ENCODE measurements around the gene SLC13A3.

SLC13A3 gene

DNA sequence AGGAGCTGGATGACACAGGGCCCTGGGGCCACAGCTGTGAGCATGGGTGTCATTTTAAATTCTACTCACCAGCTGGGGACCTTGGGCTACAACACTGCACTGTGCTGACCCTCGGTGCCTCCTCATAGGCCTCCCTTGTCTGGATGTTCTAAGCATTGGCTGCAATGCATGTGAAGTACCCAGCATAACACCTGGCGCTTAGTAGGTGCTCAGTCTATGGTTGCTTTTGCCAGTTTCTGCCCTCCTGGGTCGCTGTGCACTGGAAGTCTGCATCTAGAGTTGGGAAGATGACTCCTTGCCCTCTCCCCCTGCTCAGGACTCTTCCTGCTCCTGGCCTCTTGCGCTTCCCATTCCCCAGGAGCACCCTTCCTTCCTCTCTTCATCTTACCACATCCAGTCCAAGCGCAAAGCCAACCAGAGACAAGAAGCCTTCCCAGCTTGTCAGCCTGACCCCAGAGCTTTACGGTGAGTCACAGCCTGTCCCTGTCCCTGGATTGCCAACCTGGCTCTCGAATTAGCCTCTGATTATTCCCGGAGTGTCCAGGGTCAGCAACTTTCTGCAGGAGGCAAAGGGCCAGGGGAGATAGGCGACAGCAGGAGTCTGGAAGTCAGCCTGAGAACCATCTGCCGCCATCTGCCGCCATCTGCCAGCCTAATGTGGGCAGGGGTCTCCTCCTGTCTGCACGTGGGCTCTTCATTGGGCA lies 8.8 kb downstream of the SLC13A3 start:
- Mint-ChIP-seq H3K27me3 (peaks cover 18 to 61% of the 10 kb centered on the region in 2 donors), H3K27ac (no peak overlapping the region), H3K4me1 (ENCODE audit: low read depth in 2 of 2) (no peaks in the 10 kb centered on the region), H3K36me3 (ENCODE audit: insufficient read depth) (no peaks in the 10 kb centered on the region), H3K9me3 (no peaks in the 10 kb centered on the region), H3K4me3 (no peak overlapping the region)
- DNase-seq: no peak
- no peak for ATAC-seq (replicated peaks)

DNA sequence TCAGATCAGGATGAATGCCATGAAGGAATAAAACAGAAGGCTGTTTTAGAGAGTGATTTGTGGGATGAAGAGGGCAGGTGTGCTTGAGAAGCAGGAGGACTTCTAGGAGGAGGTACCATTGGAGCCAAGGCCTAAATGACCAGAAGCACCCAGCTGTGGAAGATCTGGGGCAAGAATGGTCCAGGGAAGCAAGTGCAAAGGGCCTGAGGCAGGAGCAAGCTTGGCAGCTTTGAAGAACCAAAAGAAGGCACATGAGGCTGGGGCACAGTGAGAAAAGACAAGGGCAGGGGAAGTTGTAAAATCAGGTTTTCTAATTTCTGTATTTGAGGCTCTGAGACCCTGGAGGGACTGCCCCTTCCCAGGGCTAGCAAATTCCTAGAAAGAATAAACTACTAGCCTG lies 9.8 kb downstream of the SLC13A3 start:
- H3K27ac Mint-ChIP-seq: no peak overlapping the region
- ATAC-seq (replicated peaks): no peak
- no peaks in the 10 kb centered on the region for H3K9me3 Mint-ChIP-seq

DNA sequence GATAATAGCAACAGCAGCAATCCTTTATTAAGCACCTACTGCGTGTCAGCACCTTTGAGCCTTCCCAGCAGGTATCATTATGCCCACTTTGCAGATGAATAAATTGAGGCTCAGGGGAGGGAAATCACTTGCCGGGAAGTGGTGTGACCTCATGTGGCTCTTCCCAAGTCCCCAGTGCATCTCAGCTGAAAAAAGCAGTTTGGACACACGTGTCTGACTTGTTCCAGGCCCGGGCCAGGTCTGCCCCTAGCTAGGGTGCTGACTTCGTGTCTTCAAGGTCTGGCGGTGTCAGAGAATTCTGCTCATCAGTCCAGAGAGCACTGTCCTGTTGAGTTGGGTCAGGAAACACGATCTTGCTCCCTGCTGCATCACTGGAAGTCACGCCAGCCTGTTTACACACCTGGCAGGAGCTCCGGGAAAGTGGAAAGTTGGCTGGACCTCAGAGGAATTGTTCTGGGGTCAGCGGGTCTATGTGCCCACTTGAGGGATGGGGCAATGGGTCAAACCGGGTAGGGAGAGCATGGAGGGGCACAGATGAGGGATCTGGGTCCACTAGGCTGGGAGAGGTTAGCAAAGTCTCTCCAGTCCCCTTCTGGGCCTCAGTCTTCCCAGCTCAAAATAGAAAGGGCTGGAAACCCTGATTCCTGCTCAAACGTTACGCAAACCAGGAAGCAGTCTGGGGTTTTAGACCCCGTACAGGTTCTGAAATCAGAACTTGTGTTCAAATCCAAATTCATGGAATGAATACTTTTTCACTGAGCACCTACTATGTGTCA lies 10.5 kb downstream of the SLC13A3 start:
- no peak for ATAC-seq (replicated peaks)
- Mint-ChIP-seq H3K27ac (no peak overlapping the region), H3K27me3 (peaks cover 18 to 69% of the 10 kb centered on the region in 2 donors), H3K4me3 (no peak overlapping the region), H3K36me3 (ENCODE audit: insufficient read depth) (no peaks in the 10 kb centered on the region), H3K4me1 (ENCODE audit: low read depth in 2 of 2) (no peaks in the 10 kb centered on the region), H3K9me3 (no peaks in the 10 kb centered on the region)
- no peak for DNase-seq

More for the DNA sequence above, 9.8 kb downstream of the SLC13A3 start:
- Mint-ChIP-seq H3K4me3 (no peak overlapping the region), H3K4me1 (ENCODE audit: low read depth in 2 of 2) (no peaks in the 10 kb centered on the region), H3K27me3 (peaks cover 18 to 62% of the 10 kb centered on the region in 2 donors), H3K36me3 (ENCODE audit: insufficient read depth) (no peaks in the 10 kb centered on the region)
- DNase-seq: no peak

DNA sequence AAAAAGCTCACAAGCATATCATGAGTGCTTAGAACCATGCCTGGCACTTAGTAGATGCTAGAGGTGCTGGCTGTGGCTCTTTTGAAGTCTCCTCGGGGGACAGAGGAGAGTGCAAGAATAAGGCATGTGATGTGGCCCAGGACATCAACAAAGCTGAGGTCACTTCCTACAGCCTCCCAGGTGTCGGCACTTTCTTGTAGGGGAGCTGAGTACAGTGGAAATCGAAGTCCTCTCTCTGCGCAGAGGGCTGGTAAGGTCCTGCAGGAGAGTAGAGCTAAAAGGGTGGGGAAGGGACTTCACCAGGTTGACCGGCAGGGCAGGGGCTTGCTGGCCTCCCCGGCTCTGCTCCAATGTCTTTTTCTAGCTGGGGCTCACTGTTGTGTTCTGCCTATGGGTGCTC lies 11.2 kb downstream of the SLC13A3 start:
- peaks cover 18 to 76% of the 10 kb centered on the region in 2 donors for H3K27me3 Mint-ChIP-seq
- no peak for DNase-seq

DNA sequence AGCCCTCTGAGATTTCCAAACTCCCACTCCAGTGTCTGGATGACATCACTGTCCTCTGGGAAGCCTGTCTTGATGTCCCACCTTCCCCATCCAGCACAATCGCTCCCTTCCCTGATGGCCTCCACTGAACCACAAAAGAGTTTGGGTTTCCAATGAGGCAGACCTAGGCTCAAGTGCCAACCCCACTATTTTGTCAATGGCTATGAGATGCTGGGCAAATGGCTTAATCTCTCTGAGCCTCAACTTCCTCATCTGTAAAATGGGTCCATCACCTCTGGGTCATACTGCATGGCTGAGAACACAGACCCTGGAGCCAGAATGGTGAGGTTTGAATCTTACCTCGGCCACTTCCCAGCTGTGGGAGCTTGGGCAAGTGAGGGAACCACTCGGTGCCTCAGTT lies 11.7 kb downstream of the SLC13A3 start:
- no peaks in the 10 kb centered on the region for H3K4me1 Mint-ChIP-seq (ENCODE audit: low read depth in 2 of 2)
- ATAC-seq (replicated peaks) (no peak), DNase-seq (no peak)
- no peaks in the 10 kb centered on the region for H3K36me3 Mint-ChIP-seq (ENCODE audit: insufficient read depth)
- no peaks in the 10 kb centered on the region for H3K9me3 Mint-ChIP-seq
- H3K4me3 Mint-ChIP-seq: no peak overlapping the region
- H3K27ac Mint-ChIP-seq: no peak overlapping the region
- H3K27me3 Mint-ChIP-seq: peaks cover 18 to 80% of the 10 kb centered on the region in 2 donors

More for the DNA sequence above, 11.2 kb downstream of the SLC13A3 start:
- no peak overlapping the region for H3K4me3 Mint-ChIP-seq
- no peaks in the 10 kb centered on the region for H3K9me3 Mint-ChIP-seq
- H3K27ac Mint-ChIP-seq: no peak overlapping the region
- no peak for ATAC-seq (replicated peaks)
- no peaks in the 10 kb centered on the region for H3K36me3 Mint-ChIP-seq (ENCODE audit: insufficient read depth)
- no peaks in the 10 kb centered on the region for H3K4me1 Mint-ChIP-seq (ENCODE audit: low read depth in 2 of 2)

DNA sequence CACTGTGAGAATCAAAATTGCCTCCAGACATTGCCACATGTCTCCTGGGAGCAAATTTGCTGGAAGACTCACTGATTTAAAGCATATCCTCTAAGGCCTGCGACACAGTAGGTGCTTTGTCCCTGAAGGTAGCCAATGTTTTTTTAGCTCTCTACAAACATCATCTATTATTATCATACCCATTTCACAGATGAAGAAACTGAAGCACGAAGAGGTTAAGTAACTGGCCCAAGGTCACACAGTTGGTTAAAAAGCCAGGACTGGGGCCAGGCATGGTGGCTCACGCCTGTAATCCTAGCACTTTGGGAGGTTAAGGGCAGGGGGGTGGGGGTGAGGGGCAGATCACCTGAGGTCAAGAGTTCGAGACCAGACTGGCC lies 12.4 kb downstream of the SLC13A3 start:
- no peaks in the 10 kb centered on the region for H3K4me1 Mint-ChIP-seq (ENCODE audit: low read depth in 2 of 2)
- ATAC-seq (replicated peaks): no peak
- no peak overlapping the region for H3K4me3 Mint-ChIP-seq

DNA sequence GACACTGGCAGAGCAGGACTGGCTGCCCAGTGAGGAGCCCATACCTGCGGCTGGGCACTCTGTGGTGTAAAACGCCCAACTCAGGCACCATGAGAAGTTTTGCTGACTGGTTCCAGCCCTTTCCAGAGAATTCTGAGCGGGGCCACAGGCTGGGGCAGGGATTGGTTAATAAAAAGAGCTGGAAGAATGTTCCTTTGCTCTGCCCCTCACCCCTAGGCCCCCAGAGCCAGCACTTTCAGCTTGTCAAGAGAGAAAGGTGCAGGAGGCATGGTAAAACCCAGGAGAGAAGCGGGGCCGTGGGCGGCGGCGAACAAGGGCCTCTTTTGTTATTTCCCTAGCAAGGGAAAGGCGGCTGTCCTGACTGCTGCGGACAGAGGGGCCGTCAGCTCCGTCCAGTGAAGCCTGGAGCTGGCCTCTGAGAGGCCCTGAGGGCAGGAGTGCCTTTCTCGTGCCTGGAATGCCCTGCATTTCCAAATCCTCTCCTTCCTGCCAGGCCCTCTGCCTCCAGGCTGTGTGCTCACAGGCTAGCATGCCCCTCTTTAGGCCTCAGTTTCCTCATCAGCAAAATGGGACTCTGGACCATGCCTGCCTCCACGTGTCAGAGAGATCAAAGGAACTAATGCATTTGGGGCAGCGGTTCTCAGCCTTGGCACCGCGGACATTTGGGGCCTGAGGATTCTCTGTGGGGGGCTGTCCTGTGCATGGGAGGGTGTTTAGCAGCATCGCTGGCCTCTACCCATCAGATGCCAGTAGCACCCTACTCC lies 12.9 kb downstream of the SLC13A3 start:
- peaks cover 15 to 89% of the 10 kb centered on the region in 2 donors for H3K27me3 Mint-ChIP-seq

More for the DNA sequence above, 12.4 kb downstream of the SLC13A3 start:
- DNase-seq: no peak
- Mint-ChIP-seq H3K27ac (no peak overlapping the region), H3K36me3 (ENCODE audit: insufficient read depth) (no peaks in the 10 kb centered on the region), H3K27me3 (peaks cover 18 to 84% of the 10 kb centered on the region in 2 donors), H3K9me3 (no peaks in the 10 kb centered on the region)

DNA sequence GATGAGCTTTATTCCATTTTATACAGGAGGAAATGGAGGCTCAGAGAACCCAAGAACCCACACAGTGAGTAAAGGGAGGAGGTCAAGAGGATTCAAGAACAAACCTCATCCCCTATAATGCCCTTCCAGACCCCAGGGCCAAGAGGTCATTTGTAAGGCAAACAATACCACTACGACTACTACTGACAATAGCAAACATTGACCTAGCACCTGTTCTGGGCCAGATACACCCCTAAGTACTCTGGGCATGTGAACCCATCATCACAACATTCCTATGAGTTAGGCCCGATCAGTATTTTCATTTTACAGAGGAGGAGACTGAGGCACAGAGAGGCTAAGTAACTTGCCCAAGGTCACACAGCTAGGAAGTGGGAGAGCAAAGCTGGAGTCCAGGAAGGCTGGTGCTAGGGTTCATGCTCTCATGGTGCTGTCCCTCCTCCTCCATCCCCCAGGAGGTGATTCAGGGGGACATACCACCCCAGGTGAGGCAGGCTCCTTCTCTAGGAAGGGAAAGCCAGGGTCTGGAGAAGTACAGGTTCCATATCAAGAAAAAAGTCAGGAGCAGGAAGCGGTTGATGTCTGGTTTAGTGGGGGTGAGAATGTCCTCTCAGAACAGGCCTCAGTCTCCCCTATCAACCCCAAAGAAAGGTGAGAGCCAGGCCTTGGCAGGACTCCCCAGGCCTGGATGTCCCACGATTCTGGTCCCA lies 13.7 kb downstream of the SLC13A3 start:
- no peak for ATAC-seq (replicated peaks)
- no peak for DNase-seq
- Mint-ChIP-seq H3K4me3 (no peak overlapping the region), H3K9me3 (no peaks in the 10 kb centered on the region), H3K27me3 (peaks cover 7 to 92% of the 10 kb centered on the region in 2 donors), H3K27ac (no peak overlapping the region), H3K36me3 (ENCODE audit: insufficient read depth) (no peaks in the 10 kb centered on the region), H3K4me1 (ENCODE audit: low read depth in 2 of 2) (no peaks in the 10 kb centered on the region)

More for the DNA sequence above, 12.9 kb downstream of the SLC13A3 start:
- H3K9me3 Mint-ChIP-seq: no peaks in the 10 kb centered on the region
- no peak overlapping the region for H3K27ac Mint-ChIP-seq
- no peaks in the 10 kb centered on the region for H3K36me3 Mint-ChIP-seq (ENCODE audit: insufficient read depth)
- no peak overlapping the region for H3K4me3 Mint-ChIP-seq
- ATAC-seq (replicated peaks) (no peak), DNase-seq (no peak)
- H3K4me1 Mint-ChIP-seq (ENCODE audit: low read depth in 2 of 2): no peaks in the 10 kb centered on the region

DNA sequence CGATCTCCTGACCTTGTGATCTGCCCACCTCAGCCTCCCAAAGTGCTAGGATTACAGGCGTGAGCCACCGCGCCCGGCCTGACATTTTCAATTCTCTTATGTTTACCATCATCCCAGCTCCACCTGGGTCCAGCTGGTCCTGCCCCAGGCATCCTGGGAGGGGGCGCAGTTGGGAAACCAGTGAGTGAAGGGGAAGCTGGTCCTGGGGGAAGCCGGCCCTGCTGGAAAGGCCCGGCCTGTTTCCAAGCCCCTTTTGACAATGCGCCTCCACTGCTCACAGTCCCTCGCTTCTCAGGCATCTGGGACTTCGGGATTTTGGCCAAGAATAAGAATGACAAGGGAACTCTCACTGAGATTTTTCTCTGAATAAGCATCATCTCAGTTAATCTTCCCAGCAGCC lies 14.2 kb downstream of the SLC13A3 start:
- no peak for ATAC-seq (replicated peaks)
- Mint-ChIP-seq H3K27ac (no peak overlapping the region), H3K4me3 (no peak overlapping the region), H3K27me3 (peaks cover 4 to 91% of the 10 kb centered on the region in 2 donors), H3K9me3 (no peaks in the 10 kb centered on the region), H3K36me3 (ENCODE audit: insufficient read depth) (no peaks in the 10 kb centered on the region), H3K4me1 (ENCODE audit: low read depth in 2 of 2) (no peaks in the 10 kb centered on the region)
- DNase-seq: no peak

DNA sequence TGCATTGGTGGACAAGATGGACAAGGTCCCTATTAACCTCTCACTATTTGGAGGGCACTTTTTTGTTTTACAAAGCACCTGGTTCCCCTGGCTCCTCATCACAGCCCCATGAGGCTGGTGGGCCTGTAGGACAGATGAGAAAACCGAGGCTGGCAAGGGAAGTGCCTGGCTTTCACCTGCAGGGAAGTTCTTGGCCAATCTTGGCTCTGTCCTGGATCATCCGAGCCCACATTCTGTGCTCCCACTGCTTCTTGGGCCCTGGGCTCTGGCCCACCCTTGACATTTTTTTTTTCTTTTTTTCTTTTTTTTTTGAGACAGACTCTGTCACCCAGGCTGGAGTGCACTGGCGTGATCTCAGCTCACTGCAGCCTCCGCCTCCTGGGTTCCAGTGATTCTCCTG lies 14.7 kb downstream of the SLC13A3 start:
- Mint-ChIP-seq H3K4me3 (no peak overlapping the region), H3K27me3 (peaks cover 2 to 91% of the 10 kb centered on the region in 2 donors), H3K9me3 (no peaks in the 10 kb centered on the region), H3K36me3 (ENCODE audit: insufficient read depth) (no peaks in the 10 kb centered on the region), H3K4me1 (ENCODE audit: low read depth in 2 of 2) (no peaks in the 10 kb centered on the region), H3K27ac (no peak overlapping the region)
- DNase-seq (no peak), ATAC-seq (replicated peaks) (no peak)

DNA sequence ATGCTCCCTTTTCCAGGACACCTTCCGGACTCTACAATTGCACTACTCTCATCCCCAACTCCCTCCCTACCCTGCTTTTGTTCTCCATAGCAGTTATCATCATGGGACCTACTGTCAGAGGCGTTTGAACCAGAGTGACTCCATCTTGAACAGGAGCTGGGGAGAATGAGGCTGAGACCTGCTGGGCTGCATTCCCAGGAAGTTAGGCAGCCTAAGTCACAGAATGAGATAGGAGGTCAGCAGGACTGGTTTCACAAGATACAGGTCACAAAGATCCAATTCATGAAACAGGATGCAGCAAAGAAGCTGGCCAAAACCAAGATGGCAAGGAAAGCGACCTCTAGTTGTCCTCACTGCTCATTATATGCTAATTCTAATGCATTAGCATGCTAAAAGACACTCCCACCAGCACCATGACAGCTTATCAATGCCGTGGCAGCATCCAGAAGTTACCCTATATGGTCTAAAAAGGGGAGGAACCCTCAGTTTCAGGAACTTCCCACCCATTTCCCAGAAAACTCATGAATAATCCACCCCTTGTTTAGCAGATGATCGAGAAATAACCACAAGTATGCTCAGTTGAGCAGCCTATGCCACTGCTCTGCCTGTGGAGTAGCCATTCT lies 15.6 kb downstream of the SLC13A3 start:
- Mint-ChIP-seq H3K27ac (no peak overlapping the region), H3K36me3 (ENCODE audit: insufficient read depth) (no peaks in the 10 kb centered on the region), H3K27me3 (peaks cover 5 to 90% of the 10 kb centered on the region in 2 donors)

DNA sequence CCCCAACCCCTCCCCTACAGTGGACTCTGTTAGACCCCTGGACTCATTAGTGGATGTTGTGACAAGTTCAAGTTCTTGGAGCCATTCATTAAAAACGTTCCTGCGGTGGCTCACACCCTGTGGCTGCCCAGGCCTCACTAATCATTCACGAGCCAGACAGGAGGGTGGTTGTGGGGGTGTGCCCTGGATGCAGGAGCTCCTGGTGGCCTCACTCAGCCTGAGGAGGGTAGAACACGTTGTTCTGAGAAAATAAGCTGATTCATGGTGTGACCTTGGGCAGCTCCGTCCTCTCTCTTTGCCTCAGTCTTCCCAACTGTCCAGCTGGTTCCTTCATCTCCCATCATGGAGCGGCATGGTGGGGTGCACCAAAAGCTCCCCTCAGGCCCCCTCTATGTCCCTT lies 16.7 kb downstream of the SLC13A3 start:
- no peaks in the 10 kb centered on the region for H3K36me3 Mint-ChIP-seq (ENCODE audit: insufficient read depth)
- no peaks in the 10 kb centered on the region for H3K9me3 Mint-ChIP-seq

More for the DNA sequence above, 15.6 kb downstream of the SLC13A3 start:
- H3K4me1 Mint-ChIP-seq (ENCODE audit: low read depth in 2 of 2): no peaks in the 10 kb centered on the region
- ATAC-seq (replicated peaks) (no peak), DNase-seq (no peak)
- no peak overlapping the region for H3K4me3 Mint-ChIP-seq
- H3K9me3 Mint-ChIP-seq: no peaks in the 10 kb centered on the region

More for the DNA sequence above, 16.7 kb downstream of the SLC13A3 start:
- no peak for ATAC-seq (replicated peaks)
- Mint-ChIP-seq H3K27me3 (peaks cover 5 to 85% of the 10 kb centered on the region in 2 donors), H3K4me3 (no peak overlapping the region), H3K27ac (no peak overlapping the region), H3K4me1 (ENCODE audit: low read depth in 2 of 2) (no peaks in the 10 kb centered on the region)
- no peak for DNase-seq
